T-helper 1 cell (primary cell): ENCODE data around the gene MYCBPAP.

Experiments used
- DNase-seq, 5 donors: peaks; one replicate each; pipeline ENCODE4 v3.0.0-alpha.2; 2012 to 2020

Gene MYCBPAP

DNA sequence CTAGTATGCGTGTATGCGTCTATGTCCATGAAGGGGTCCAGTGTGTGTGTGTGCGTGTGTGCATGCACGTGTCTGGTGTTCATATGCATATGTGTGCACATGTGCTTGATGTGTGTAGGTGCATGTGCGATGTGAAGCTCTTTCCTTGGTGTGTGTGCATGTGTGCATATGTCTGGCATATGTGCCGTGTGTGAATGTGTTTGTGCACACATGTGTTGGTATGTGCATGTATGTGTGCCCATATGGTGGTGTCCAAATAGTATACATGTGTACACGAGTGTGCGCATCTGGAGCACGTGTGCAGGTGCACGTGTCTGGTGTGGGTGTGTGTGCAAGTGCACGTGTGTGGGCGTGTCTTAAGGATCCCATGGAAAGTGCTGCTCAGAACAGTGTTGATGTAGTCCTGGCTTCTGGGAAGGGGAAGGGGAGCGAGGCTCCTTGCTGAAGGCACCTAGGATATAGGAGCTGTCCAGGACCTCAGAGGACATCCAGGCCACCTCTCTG, 69.3 kb downstream of the MYCBPAP start:
- no peak for DNase-seq

DNA sequence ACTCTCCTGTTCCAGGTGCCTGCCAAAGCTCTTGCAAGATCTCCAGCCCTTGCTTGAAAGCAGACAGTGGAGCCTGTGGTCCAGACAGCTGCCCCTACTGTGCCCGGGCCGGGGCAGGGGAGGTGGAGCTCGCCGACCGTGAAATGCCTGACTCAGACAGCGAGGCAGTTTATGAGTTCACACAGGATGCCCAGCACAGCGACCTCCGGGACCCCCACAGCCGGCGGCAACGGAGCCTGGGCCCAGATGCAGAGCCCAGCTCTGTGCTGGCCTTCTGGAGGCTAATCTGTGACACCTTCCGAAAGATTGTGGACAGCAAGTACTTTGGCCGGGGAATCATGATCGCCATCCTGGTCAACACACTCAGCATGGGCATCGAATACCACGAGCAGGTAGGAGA, 69.9 kb downstream of the MYCBPAP start:
- DNase-seq, result no peak

DNA sequence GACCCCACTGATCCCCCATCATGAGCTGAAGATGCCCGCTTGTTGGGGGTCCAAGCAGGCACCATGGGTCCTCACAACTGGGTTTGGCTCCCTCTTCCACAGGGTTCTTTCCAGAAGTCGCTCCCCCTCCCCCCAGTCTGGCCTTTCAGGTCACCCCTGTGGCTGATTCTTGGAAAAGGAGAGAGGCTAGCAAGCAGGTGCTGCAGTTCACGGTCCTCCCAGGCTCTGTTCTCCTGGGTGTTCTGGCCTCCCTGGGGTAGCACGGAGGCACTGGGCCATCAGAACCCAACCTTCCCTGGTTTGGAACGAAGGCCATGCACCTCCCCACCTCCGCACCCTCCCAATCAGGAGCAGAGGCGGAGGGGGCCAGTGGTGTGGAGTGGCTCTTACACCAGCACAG, 71.2 kb downstream of the MYCBPAP start:
- DNase-seq, result no peak

DNA sequence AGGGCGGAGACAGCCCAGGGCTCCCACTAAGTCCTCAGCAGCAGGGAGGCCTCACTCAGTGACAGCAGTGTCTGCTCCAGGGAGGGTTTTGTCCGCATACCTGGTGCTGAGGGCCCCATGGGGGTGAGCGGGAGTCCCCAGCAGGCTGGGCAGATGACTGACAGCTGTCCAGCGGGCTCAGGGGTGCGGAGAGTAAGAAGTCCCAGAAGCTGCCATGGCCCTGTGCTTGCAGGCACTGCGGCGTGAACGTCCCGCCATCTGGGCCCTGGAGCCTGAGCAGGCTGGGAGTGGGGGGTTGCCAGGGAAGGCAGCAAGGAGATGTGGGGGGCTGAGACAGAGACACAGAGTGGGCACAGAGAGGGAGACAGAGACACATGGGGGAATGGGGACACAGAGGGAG, 72.4 kb downstream of the MYCBPAP start:
- no peak for DNase-seq
